ENCODE data around the gene ISG15. TPM values are rescaled to one million over a fixed set of nuclear protein-coding genes. Genes with fewer than 3 reads are reported as not detected.
"Not testable (repeated sequence)": the region's sequence is repeated elsewhere in the genome, so short reads cannot be mapped to it uniquely, and the experiment has no call there.

The ISG15 gene
- total RNA-seq, 1 donor from 2014 or later = 19.2 TPM

- ATAC-seq; intact Hi-C loops (cut with DNase I): not testable (repeated sequence)
- peak; percentile 51 for DNase-seq (ENCODE audit: missing footprints)
These were observed 25.2 kb upstream of the ISG15 start for GRCh38 chr1:988061-988460.

GRCh38 chr1:991275-991674 is 22.0 kb upstream of the ISG15 start:
- ATAC-seq; intact Hi-C loops (cut with DNase I): not testable (repeated sequence)
- peak; percentile 7 for DNase-seq (ENCODE audit: missing footprints)

- intact Hi-C loops (cut with DNase I) = no loop called here
- DNase-seq (ENCODE audit: missing footprints) = no peak
- no peak for ATAC-seq
These were observed 21.4 kb upstream of the ISG15 start for GRCh38 chr1:991895-992294.

- DNase-seq (ENCODE audit: missing footprints) = peak; percentile 16
These were observed 20.9 kb upstream of the ISG15 start for GRCh38 chr1:992362-992761.

GRCh38 chr1:993379-993995 is 19.8 kb upstream of the ISG15 start:
- ATAC-seq (no peak), DNase-seq (ENCODE audit: missing footprints) (peak; percentile 57)
- intact Hi-C loops (cut with DNase I) = no loop called here

More at GRCh38 chr1:992362-992761, 20.9 kb upstream of the ISG15 start:
- no peak for ATAC-seq
- intact Hi-C loops (cut with DNase I) = no loop called here

- not testable (repeated sequence) for DNase-seq (ENCODE audit: missing footprints)
These were observed 18.8 kb upstream of the ISG15 start for GRCh38 chr1:994546-994945.

GRCh38 chr1:995665-996633 is 17.3 kb upstream of the ISG15 start:
- intact Hi-C loops (cut with DNase I) = no loop called here
- peak; percentile 63 for DNase-seq (ENCODE audit: missing footprints)

More at GRCh38 chr1:994546-994945, 18.8 kb upstream of the ISG15 start:
- ATAC-seq; intact Hi-C loops (cut with DNase I): not testable (repeated sequence)

GRCh38 chr1:996851-997712 is 16.2 kb upstream of the ISG15 start:
- intact Hi-C loops (cut with DNase I) = no loop called here
- peak; percentile 70 for DNase-seq (ENCODE audit: missing footprints)

More at GRCh38 chr1:995665-996633, 17.3 kb upstream of the ISG15 start:
- ATAC-seq = no peak

GRCh38 chr1:997713-997992 is 15.6 kb upstream of the ISG15 start:
- DNase-seq (ENCODE audit: missing footprints) = peak; percentile 39
- ATAC-seq = no peak

More at GRCh38 chr1:996851-997712, 16.2 kb upstream of the ISG15 start:
- no peak for ATAC-seq

GRCh38 chr1:997993-998744 is 15.1 kb upstream of the ISG15 start:
- ATAC-seq (no peak), DNase-seq (ENCODE audit: missing footprints) (peak; percentile 42)
- intact Hi-C loops (cut with DNase I) = no loop called here

More at GRCh38 chr1:997713-997992, 15.6 kb upstream of the ISG15 start:
- intact Hi-C loops (cut with DNase I) = no loop called here

- no peak for DNase-seq (ENCODE audit: missing footprints)
- no peak for ATAC-seq
- intact Hi-C loops (cut with DNase I) = no loop called here
These were observed 14.6 kb upstream of the ISG15 start for GRCh38 chr1:998745-998994.

- intact Hi-C loops (cut with DNase I) = loop anchor here (1.0 kb wide), 1 partner anchor 19 kb away; no protein-coding TSS in a partner anchor
- peak; percentile 4 for ATAC-seq
- DNase-seq (ENCODE audit: missing footprints) = peak; percentile 71
These were observed 14.1 kb upstream of the ISG15 start for GRCh38 chr1:998995-999724.

GRCh38 chr1:999725-1000356 is 13.5 kb upstream of the ISG15 start, which contains the start of gene HES4:
Gene HES4 (minus strand): TSS chr1:1000097. CDS start chr1:999973, 124 bp downstream.
- intact Hi-C loops (cut with DNase I) = loop anchor here (1.0 kb wide), 1 partner anchor 20 kb away; no protein-coding TSS in a partner anchor
- DNase-seq (ENCODE audit: missing footprints) (peak; percentile 96), ATAC-seq (peak; percentile 83)

- ATAC-seq = peak; percentile 61
- peak; percentile 86 for DNase-seq (ENCODE audit: missing footprints)
- intact Hi-C loops (cut with DNase I) = no loop called here
These were observed 12.8 kb upstream of the ISG15 start for GRCh38 chr1:1000357-1001056.

- peak; percentile 42 for DNase-seq (ENCODE audit: missing footprints)
- ATAC-seq = no peak
- intact Hi-C loops (cut with DNase I) = no loop called here
These were observed 12.1 kb upstream of the ISG15 start for GRCh38 chr1:1001057-1001783.
